Measurements from ENCODE around the gene NOL8. TPM values are rescaled to one million over a fixed set of nuclear protein-coding genes. Genes with fewer than 3 reads are reported as not detected.

The NOL8 gene
- total RNA-seq, 4 donors from 2014 or later: 20.4 to 40.8 (median 21.9) TPM

DNA sequence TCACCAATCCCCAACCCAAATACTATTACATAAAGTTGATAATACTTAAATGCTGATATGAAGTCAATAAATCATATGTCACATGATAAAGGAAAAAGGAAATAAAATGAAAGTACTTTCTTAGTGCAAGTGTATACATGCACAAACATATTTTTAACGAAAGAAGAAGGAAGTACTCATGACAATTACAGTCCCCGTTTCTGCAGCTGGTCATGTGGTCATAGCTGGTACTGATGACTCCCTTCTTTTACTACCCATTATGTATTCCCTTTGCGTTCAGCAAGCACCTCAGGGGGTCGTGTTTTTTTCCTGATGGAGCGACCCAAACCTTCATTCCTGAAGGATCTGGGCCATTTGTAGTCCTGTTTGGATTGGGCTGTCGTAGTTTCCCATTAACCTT lies 27.9 kb upstream of the NOL8 start:
- 76 to 77% methylated on average over 6 of the region's 6 CpGs for WGBS, 2 donors

DNA sequence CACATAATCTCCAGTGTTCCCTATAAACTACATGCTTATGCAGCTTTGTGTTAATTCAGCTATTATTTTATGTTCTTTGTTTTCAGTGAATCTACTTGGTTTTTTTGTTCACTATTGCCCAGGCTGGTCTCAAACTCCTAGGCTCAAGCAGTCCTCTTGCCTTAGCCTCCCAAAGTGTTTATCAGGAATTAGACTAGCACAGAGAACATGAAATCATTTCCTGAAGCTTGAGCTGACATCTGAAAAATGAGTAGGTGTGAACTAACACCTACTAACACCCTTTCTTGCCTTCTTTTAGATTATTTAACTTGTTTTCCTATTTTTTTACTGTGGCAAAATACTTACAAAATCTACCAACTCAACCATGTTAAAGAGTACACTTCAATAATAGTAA lies 25.6 kb upstream of the NOL8 start:
- no peak for TF ChIP-seq POLR2A (IDR thresholded peaks at IDR 0.05)
- TF ChIP-seq, protein P1, sequence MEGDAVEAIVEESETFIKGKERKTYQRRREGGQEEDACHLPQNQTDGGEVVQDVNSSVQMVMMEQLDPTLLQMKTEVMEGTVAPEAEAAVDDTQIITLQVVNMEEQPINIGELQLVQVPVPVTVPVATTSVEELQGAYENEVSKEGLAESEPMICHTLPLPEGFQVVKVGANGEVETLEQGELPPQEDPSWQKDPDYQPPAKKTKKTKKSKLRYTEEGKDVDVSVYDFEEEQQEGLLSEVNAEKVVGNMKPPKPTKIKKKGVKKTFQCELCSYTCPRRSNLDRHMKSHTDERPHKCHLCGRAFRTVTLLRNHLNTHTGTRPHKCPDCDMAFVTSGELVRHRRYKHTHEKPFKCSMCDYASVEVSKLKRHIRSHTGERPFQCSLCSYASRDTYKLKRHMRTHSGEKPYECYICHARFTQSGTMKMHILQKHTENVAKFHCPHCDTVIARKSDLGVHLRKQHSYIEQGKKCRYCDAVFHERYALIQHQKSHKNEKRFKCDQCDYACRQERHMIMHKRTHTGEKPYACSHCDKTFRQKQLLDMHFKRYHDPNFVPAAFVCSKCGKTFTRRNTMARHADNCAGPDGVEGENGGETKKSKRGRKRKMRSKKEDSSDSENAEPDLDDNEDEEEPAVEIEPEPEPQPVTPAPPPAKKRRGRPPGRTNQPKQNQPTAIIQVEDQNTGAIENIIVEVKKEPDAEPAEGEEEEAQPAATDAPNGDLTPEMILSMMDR (IDR thresholded peaks at IDR 0.05): no peak
- DNase-seq (ENCODE audit: low spot score in 2 of 2): no peak
- intact Hi-C loops (cut with DNase I; ENCODE audit: low total_unique reads): no loop called here
- no peak overlapping the region for H3K4me3 ChIP-seq (ENCODE audit: low read depth, poor library complexity, severe bottlenecking)

More for the DNA sequence above, 27.9 kb upstream of the NOL8 start:
- no peak for DNase-seq (ENCODE audit: low spot score in 2 of 2)
- H3K4me3 ChIP-seq (ENCODE audit: low read depth, poor library complexity, severe bottlenecking): no peak overlapping the region
- TF ChIP-seq POLR2A (IDR thresholded peaks at IDR 0.05): no peak
- intact Hi-C loops (cut with DNase I; ENCODE audit: low total_unique reads): no loop called here

DNA sequence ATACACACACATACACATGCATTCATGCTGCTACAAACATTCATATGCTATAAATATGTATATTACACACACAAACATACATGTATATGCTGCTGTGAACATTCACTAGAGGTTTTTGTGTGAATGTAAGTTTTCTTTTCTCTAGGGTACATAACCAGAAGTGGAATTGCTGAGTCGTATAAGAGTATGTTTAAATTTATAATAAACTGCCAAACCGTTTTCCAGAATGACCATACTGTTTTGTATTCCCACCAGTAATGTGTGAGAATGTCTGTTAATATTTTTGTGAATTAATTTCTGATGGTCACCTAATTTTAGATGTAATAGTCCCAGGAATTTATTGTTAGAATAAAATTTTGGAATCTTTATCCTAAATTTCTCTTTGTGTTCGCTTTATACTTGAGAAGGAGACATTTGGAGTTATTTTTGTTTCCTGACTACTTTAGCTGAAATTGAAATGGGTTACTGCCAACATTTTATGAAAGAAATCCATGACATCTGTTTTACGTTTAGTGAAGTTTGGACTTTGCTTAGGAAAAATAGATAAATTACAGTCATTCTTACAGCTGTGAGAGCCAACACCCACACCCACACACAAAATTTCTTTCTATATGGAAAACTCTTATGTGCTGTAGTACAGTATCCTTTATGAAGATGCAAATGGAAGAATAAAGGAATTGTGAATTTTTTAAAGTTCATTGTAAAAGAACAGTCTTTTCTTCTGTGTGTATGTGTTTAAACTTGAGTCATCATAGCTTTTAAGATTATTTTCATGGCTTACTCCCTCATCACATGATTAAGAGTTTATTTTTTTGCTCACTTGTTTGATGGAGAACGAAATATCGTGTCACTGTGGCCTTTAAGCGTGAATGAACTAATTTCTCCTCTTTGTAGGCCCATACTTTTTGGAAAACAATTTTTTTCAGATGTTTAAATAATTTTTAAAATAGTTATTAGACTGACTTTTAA lies 24.9 kb upstream of the NOL8 start:
- WGBS, 2 donors: 56 to 62% methylated on average over 7 of the region's 7 CpGs
- no peak overlapping the region for H3K4me3 ChIP-seq (ENCODE audit: low read depth, poor library complexity, severe bottlenecking)
- intact Hi-C loops (cut with DNase I; ENCODE audit: low total_unique reads): no loop called here
- TF ChIP-seq, protein P1 (IDR thresholded peaks at IDR 0.05): no peak
- no peak for TF ChIP-seq POLR2A (IDR thresholded peaks at IDR 0.05)
- no peak for DNase-seq (ENCODE audit: low spot score in 2 of 2)

DNA sequence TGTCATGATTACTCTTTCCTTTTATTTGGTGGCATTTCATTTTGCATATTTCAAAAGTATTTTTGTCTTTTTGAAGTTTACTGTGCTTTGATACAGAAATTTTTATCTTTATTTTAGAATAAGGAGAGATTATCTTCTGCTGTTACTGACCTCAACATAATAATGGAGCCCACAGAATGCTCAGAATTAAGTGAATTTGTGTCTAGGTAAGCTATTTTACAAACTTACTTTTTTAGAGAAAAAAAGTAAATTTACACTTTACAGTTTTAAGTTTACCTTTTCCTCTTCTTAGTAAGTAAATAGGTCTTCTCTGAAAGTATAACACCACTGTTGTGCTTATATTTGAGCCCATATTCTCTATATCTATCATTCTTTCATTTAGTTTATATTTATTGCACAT lies 20.4 kb upstream of the NOL8 start:
- DNase-seq (ENCODE audit: low spot score in 2 of 2): no peak
- TF ChIP-seq POLR2A (IDR thresholded peaks at IDR 0.05): no peak
- TF ChIP-seq, protein P1 (IDR thresholded peaks at IDR 0.05): no peak
- intact Hi-C loops (cut with DNase I; ENCODE audit: low total_unique reads): no loop called here
- H3K4me3 ChIP-seq (ENCODE audit: low read depth, poor library complexity, severe bottlenecking): no peak overlapping the region

DNA sequence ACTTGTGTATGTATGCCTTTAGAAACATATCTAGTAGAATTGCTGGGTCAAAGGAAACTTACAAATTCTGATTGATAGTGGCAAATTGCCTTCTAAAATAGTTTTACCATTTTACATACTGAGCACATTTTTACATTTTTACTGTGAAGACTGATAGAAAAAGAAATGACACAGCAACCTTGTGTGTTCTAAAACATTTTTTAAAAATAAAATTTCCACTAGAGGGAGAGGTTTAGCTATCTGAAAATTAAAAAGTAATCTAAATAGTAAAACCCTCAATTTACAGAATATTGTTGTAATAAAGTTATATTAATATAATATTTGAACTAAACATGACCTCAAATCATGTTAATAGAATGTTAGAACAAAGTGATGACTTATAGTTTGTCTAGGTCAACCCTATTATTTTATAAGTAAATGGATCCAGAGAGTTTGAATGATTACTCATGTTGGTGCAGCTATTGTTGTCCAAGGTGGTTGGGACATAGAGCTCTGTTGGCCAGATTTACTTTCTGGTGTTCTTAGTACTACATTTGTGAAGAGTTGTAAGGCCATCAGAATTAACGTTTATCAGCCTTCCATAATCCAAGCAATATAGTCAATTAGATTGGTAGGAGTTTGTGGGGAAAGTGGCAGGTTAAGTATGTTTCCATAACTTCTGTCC lies 17.8 kb upstream of the NOL8 start:
- no peak overlapping the region for H3K4me3 ChIP-seq (ENCODE audit: low read depth, poor library complexity, severe bottlenecking)
- 60 to 64% methylated on average over 1 of the region's 1 CpG for WGBS, 2 donors
- TF ChIP-seq, protein P1 (IDR thresholded peaks at IDR 0.05): no peak
- TF ChIP-seq POLR2A (IDR thresholded peaks at IDR 0.05): no peak
- intact Hi-C loops (cut with DNase I; ENCODE audit: low total_unique reads): no loop called here
- DNase-seq (ENCODE audit: low spot score in 2 of 2): no peak

DNA sequence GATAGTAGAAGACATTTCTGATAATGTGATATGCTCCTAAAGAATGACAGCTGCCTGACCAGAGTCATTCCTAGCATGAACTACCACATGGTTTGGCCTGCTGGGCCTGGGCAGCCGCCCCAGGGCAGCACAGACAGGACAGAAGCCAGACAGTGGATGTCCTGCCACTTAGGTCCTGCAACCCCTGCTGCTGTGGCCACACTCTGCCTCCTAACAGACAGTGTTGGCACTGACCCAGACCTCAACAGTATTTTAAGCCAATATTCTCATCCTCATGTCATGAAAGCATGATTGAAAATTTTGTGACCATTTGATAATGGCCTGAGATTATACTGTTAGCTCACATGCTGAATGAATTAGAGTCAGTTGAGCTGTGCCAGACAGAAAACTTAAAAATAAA lies 16.4 kb upstream of the NOL8 start:
- 88 to 91% methylated on average over 1 of the region's 1 CpG for WGBS, 2 donors
- DNase-seq (ENCODE audit: low spot score in 2 of 2): no peak
- H3K4me3 ChIP-seq (ENCODE audit: low read depth, poor library complexity, severe bottlenecking): no peak overlapping the region
- TF ChIP-seq, protein P1 (IDR thresholded peaks at IDR 0.05): no peak
- TF ChIP-seq POLR2A (IDR thresholded peaks at IDR 0.05): no peak
- intact Hi-C loops (cut with DNase I; ENCODE audit: low total_unique reads): no loop called here
